Measurements from ENCODE around the gene SYT3. TPM values are rescaled to one million over a fixed set of nuclear protein-coding genes. Genes with fewer than 3 reads are reported as not detected.

The SYT3 gene
- total RNA-seq, 2 experiments from 2014 or later = 0.16 to 0.17 TPM

GRCh38 chr19:50636317-50637085 is 3.2 kb downstream of the SYT3 start:
- TF ChIP-seq EZH2phosphoT487 (IDR thresholded peaks at IDR 0.05; ENCODE audit: borderline replicate concordance, low read depth, low read length) (no peak), CTCF (conservative IDR thresholded peaks at IDR 0.05; ENCODE audit: low read length) (no peak)
- H2AFZ ChIP-seq (ENCODE audit: low read length) = no peak overlapping the region
- no peaks in the 10 kb centered on the region for H3K9me2 ChIP-seq (ENCODE audit: insufficient read depth, low read length)
- intact Hi-C loops (cut with micrococcal nuclease; ENCODE audit: unreplicated experiment) = no loop called here
- no peaks in the 10 kb centered on the region for H3K36me3 ChIP-seq (ENCODE audit: insufficient read depth, low read length)
- H3K27ac ChIP-seq (ENCODE audit: low read depth, low read length, poor library complexity, severe bottlenecking) = no peak overlapping the region
- H3K79me2 ChIP-seq (ENCODE audit: insufficient read depth, low read depth, low read length) = no peaks in the 10 kb centered on the region
- H3K9me3 ChIP-seq (ENCODE audit: low read length) = peaks cover 11% of the 10 kb centered on the region; the same call in 1 of the 2 replicates
- no peaks in the 10 kb centered on the region for H3K4me1 ChIP-seq (ENCODE audit: insufficient read depth, low read length, poor library complexity, severe bottlenecking)
- no peaks in the 10 kb centered on the region for H4K20me1 ChIP-seq (ENCODE audit: insufficient read depth, low read length)
- CTCF ChIA-PET (ENCODE audit: unreplicated experiment) = no interaction called here
- H3K4me2 ChIP-seq (ENCODE audit: low read length) = no peak overlapping the region
- POLR2A ChIA-PET = no interaction called here
- no peak for DNase-seq (ENCODE audit: low spot score)
- no TSS peak for BruUV-seq (replicated peaks)
- H3K4me3 ChIP-seq (ENCODE audit: low read depth, low read length, poor library complexity, severe bottlenecking) = no peak overlapping the region

- no peaks in the 10 kb centered on the region for H3K79me2 ChIP-seq (ENCODE audit: insufficient read depth, low read depth, low read length)
- H3K9me3 ChIP-seq (ENCODE audit: low read length) = peaks cover 11% of the 10 kb centered on the region; the same call in 1 of the 2 replicates
- no peaks in the 10 kb centered on the region for H3K36me3 ChIP-seq (ENCODE audit: insufficient read depth, low read length)
- H3K4me2 ChIP-seq (ENCODE audit: low read length) = no peak overlapping the region
- H3K4me1 ChIP-seq (ENCODE audit: insufficient read depth, low read length, poor library complexity, severe bottlenecking) = no peaks in the 10 kb centered on the region
- H4K20me1 ChIP-seq (ENCODE audit: insufficient read depth, low read length) = no peaks in the 10 kb centered on the region
- TF ChIP-seq EZH2phosphoT487 (IDR thresholded peaks at IDR 0.05; ENCODE audit: borderline replicate concordance, low read depth, low read length) (no peak), CTCF (conservative IDR thresholded peaks at IDR 0.05; ENCODE audit: low read length) (no peak)
- CTCF ChIA-PET (ENCODE audit: unreplicated experiment) = no interaction called here
- POLR2A ChIA-PET = no interaction called here
- no peak overlapping the region for H3K4me3 ChIP-seq (ENCODE audit: low read depth, low read length, poor library complexity, severe bottlenecking)
- intact Hi-C loops (cut with micrococcal nuclease; ENCODE audit: unreplicated experiment) = no loop called here
- no peaks in the 10 kb centered on the region for H3K9me2 ChIP-seq (ENCODE audit: insufficient read depth, low read length)
- DNase-seq (ENCODE audit: low spot score) = no peak
- H2AFZ ChIP-seq (ENCODE audit: low read length) = no peak overlapping the region
- no TSS peak for BruUV-seq (replicated peaks)
- H3K27ac ChIP-seq (ENCODE audit: low read depth, low read length, poor library complexity, severe bottlenecking) = no peak overlapping the region
Observed at GRCh38 chr19:50633973-50634372, 5.7 kb downstream of the SYT3 start.

GRCh38 chr19:50633359-50633758 is 6.3 kb downstream of the SYT3 start:
- no peaks in the 10 kb centered on the region for H3K9me2 ChIP-seq (ENCODE audit: insufficient read depth, low read length)
- H3K4me3 ChIP-seq (ENCODE audit: low read depth, low read length, poor library complexity, severe bottlenecking) = no peak overlapping the region
- H3K36me3 ChIP-seq (ENCODE audit: insufficient read depth, low read length) = no peaks in the 10 kb centered on the region
- no peak overlapping the region for H3K4me2 ChIP-seq (ENCODE audit: low read length)
- no peaks in the 10 kb centered on the region for H4K20me1 ChIP-seq (ENCODE audit: insufficient read depth, low read length)
- H3K27ac ChIP-seq (ENCODE audit: low read depth, low read length, poor library complexity, severe bottlenecking) = no peak overlapping the region
- no TSS peak for BruUV-seq (replicated peaks)
- no peaks in the 10 kb centered on the region for H3K79me2 ChIP-seq (ENCODE audit: insufficient read depth, low read depth, low read length)
- intact Hi-C loops (cut with micrococcal nuclease; ENCODE audit: unreplicated experiment) = no loop called here
- no peak for DNase-seq (ENCODE audit: low spot score)
- H2AFZ ChIP-seq (ENCODE audit: low read length) = no peak overlapping the region
- H3K4me1 ChIP-seq (ENCODE audit: insufficient read depth, low read length, poor library complexity, severe bottlenecking) = no peaks in the 10 kb centered on the region
- POLR2A ChIA-PET = no interaction called here
- CTCF ChIA-PET (ENCODE audit: unreplicated experiment) = no interaction called here
- peaks cover 11% of the 10 kb centered on the region; the same call in 1 of the 2 replicates for H3K9me3 ChIP-seq (ENCODE audit: low read length)
- TF ChIP-seq CTCF (conservative IDR thresholded peaks at IDR 0.05; ENCODE audit: low read length) = no peak
- TF ChIP-seq EZH2phosphoT487 (IDR thresholded peaks at IDR 0.05; ENCODE audit: borderline replicate concordance, low read depth, low read length) = no peak

All from OCI-LY7 (cell line).